Forelimb muscle (tissue), 1 donor: Measurements from ENCODE around the gene ERGIC1. TPM values are rescaled to one million over a fixed set of nuclear protein-coding genes. Genes with fewer than 3 reads are reported as not detected.

Experiments used
- DNase-seq: peaks from one replicate; pipeline ENCODE4 v3.0.0-alpha.2; 2013; ENCODE audit warnings: low read depth
- polyA plus RNA-seq: library from polyadenylated mRNA; unstranded; fragments of 120-200 nt; gene quantifications from one replicate; pipeline ENCODE4 v1.2.1, GENCODE V29; 2013; ENCODE audit not compliant: insufficient read length

The ERGIC1 gene
- polyA plus RNA-seq, 1 donor, result 83.4 TPM

DNA sequence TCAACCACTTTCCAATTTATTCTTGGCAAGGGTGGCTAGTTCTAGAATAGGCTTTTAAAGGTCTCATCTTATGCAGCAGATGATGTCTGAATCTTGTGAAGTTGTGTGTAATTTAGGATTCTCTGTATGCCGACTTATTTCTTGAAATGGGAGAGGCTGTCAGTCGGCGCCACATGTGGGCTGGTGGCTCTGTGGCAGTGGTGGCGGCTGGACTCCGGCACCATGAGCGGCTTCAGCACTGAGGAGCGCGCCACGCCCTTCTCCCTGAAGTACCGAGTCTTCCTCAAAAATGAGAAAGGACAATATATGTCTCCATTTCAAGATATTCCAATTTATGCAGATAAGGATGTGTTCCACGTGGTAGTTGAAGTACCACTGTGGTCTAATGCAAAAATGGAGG is 141.2 kb downstream of the ERGIC1 start:
- DNase-seq, result no peak

DNA sequence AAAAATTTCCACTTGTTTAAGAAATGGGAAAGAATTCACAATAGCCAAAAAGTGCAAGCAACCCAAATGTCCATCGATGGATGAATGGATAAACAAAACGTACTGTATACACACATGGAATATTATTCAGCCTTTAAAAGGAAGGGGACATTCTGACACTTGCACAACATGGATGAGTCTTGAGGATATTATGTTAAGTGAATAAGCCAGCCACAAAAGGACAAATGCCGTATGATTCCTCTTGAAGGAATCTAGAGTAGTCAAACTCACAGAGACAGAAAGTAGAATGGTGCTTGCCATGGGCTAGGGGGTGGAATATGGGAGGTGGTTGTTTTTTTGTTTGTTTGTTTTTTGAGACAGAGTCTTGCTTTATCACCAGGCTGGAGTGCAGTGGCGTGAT is 145.7 kb downstream of the ERGIC1 start:
- no peak for DNase-seq

DNA sequence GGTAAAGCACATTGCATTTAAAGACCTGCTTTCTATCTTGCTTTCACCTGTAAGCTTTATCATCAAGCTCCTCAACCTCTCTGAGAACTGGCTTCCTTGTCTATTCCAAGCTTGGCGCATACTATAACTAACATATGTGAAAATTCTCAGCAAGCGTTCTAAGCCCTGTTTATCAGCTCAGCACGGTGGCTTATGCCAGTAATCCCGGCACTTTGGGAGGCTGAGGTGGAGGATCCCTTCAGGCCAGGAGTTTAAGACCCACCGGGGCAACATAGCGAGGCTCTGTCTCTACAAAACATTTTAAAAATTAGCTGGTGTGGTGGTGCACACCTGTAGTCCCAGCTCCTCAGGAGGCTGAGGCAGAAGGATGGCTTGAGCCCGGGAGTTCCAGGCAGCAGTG is 147.9 kb downstream of the ERGIC1 start:
- DNase-seq, result no peak

- peak; percentile 49 for DNase-seq
Measured at GRCh38 chr5:172983542-172984243, 149.6 kb downstream of the ERGIC1 start, which contains the start of gene ATP6V0E1. Gene ATP6V0E1 (plus strand): TSS chr5:172983771. CDS start chr5:172983861, 90 bp downstream.

DNA sequence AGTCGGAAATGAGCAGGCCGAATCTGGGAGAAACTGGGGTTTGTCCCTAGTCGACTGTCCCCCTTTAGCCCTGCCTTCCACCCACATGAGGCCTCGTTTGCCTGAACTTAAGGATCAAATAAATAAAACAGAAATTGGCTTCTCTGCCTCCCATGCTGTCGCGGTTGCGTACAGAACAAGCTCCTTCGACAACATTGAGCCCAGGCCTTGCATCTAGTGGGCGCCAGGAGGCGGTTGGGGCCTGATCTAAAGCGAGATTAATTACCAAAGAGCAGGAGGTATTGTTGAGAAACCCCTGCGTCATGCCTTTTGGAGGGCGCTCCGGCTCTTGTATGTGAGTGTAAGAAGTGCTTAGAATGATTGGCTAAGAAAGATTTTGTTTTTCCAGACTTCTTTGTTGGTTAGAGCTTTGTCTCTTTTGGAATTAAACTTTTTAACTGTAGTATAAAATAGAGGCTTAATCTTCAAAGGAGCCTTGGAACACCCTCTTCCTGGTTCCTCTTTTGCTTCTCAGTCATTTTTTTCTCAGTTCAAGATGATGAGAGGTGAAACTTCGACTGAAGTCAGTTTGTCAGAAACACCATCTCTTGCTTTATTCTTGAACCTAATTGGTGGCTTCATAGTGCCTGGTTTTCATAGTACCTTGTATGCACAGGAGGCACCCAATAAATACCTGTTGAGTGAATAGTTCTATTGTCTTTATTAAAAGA is 150.3 kb downstream of the ERGIC1 start:
- DNase-seq, result no peak

DNA sequence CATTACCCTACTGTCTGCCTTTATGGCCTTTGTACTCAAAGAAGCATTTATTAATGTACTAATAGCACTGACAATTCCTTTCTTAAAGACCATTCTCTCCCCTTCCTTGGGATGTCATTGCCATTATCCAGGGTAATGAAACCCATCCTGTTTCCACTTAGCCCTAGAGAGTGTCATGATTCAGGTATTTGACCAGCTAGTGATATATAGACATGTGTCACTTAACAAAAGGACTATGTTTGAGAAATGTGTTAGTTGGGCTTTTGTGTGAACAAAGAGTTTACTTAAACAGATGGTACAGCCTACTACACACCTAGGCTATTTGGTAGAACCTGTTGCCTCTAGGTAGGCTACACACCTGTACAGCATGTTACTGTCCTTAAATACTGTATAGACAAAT is 151.5 kb downstream of the ERGIC1 start:
- no peak for DNase-seq

GRCh38 chr5:172988276-172988675 is 154.2 kb downstream of the ERGIC1 start:
- DNase-seq, result no peak

DNA sequence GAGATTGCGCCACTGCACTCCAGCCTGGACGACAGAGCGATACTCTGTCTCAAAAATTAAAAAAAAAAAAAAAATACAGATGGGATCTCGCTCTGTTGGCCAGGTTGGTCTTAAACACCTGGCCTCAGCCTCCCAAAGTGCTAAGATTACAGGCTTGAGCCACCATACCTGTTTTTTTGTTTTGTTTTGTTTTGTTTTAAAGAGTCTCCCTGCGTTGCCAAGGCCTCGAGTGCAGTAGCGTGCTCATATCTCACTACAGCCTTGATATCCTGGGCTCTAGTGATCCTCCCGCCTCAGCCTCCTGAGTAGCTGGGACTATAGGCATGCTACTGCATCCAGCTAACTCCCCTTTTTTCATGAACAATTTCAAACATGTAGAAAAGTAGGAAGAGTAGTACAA is 156.7 kb downstream of the ERGIC1 start:
- no peak for DNase-seq

DNA sequence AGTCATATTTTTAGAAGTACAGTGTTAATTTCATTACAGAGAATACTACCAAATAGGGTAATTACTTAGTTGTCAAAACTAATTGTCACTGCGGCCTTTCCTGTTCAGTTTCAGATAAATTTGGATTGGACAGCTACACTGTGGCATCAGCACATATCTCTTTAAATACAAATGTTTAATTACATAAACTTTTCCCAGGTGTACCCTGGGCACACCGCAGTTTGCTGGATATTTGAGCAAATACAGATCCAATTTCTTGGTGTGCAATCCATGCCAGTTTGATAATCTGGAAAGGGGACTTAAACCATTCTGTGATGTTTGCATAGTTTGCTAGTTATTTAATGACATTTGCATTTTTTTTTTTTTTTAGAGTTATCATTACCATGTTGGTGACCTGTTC is 160.4 kb downstream of the ERGIC1 start:
- no peak for DNase-seq

DNA sequence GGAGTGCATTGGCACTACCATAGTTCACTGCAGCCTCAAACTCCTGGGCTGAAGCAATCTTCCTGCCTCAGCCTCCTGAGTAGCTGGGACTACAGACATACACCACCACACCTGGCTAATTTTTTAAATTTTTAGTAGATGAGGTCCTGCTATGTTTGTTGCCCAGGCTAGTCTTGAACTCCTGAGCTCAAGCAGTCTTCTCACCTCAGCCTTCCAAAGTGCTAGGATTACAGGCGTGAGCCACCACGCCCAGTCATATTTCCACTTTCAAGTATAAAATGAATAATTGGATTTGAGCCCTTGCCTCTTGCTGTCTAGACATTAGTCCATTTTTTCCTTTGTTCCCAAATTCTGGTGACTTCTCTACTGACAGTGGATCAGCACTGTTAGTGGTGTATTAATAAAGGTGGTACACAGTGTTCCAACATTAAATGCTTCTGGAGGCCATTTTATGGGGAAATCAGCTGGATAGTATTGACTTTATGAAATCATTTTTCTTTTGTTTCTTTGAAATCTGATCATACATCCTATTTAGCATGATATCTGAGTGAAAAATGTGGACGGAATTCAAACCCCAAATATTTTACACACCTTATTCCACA is 165.4 kb downstream of the ERGIC1 start:
- no peak for DNase-seq

GRCh38 chr5:172999974-173000373 is 165.9 kb downstream of the ERGIC1 start:
- no peak for DNase-seq

- DNase-seq, result no peak
Measured at GRCh38 chr5:173001229-173001841, 167.3 kb downstream of the ERGIC1 start.

Other genes with a start within 250 kb of the ERGIC1 start
- gene NEURL1B, start 193.0 kb upstream of the ERGIC1 start, polyA plus RNA-seq, result 34.7 TPM
- gene DUSP1, start 63.1 kb upstream of the ERGIC1 start, polyA plus RNA-seq, result 71.1 TPM
- 32.1 TPM for gene RPL26L1, start 125.2 kb downstream of the ERGIC1 start, polyA plus RNA-seq
- 89.0 TPM for gene ATP6V0E1, start 149.5 kb downstream of the ERGIC1 start, polyA plus RNA-seq
- 8.4 TPM for gene CREBRF, start 222.1 kb downstream of the ERGIC1 start, polyA plus RNA-seq